NT2/D1 (cell line): ENCODE measurements around the gene BPGM.

Experiments
- SUZ12 ChIP-seq: IDR thresholded peaks from 2 replicates; pipeline ENCODE4 v1.6.1; 2011; ENCODE audit not compliant: insufficient read length, insufficient read depth; ENCODE audit errors: extremely low read depth
- YY1 ChIP-seq: IDR thresholded peaks from 2 replicates; pipeline ENCODE4 v1.6.1; 2011; ENCODE audit not compliant: insufficient read length, insufficient read depth
- ZNF274 ChIP-seq: IDR thresholded peaks from 2 replicates; pipeline ENCODE4 v1.6.1; 2011; ENCODE audit warnings: mild to moderate bottlenecking, low read depth, low read length

DNA sequence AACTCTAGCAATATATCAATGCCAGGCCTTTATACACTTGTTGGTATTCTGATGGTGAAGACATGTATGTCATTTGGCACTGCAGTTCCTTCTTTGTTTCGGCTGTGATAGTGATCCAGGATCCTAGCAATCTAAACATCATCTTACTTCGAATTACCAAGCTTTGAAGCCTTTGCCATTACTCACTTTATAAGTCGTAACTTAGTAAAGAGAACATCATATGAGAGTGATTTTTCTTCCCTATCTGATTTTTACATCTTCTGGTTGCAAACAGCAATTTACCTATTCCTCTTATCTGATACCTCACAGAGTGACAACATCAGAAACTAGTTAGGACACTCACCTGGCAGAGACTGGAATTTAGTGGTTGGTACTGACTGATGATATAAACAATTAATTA, 7.6 kb upstream of the BPGM start:
- no peak for TF ChIP-seq ZNF274
- TF ChIP-seq YY1, result no peak
- no peak for TF ChIP-seq SUZ12
